ENCODE measurements around the gene URAD.

- TF ChIP-seq POLR2A (IDR thresholded peaks at IDR 0.05) = no peak
- TF ChIP-seq CTCF (IDR thresholded peaks at IDR 0.05) = no peak
These were observed 60.1 kb downstream of the URAD start for GRCh38 chr13:27928353-27928804.

All from ovary (tissue), 3 donors.